Panc1 (cell line): ENCODE results near the gene PLEKHG1. TPM values are rescaled to one million over a fixed set of nuclear protein-coding genes. Genes with fewer than 3 reads are reported as not detected.

Source experiments
- ATAC-seq: fragments of 200-7000 bp; cut with Tn5 transposase; 2 replicates; pipeline ENCODE4 v1.9.1; 2020; ENCODE audit warnings: mild to moderate bottlenecking, moderate library complexity
- BruUV-seq: library from RNA; stranded (reverse); fragments of 400-500 nt; replicated peaks from 2 replicates; lab custom pipeline; 2021; lab: Mats Ljungman, UMichigan
- CTCF ChIA-PET: fragments of 300-600 bp; sonication (Branson Sonifier 250); formaldehyde crosslinking; loops from one replicate; lab custom pipeline; 2022; ENCODE audit warnings: antibody characterized with exemption; lab: Charles Lee
- POLR2A ChIA-PET: fragments of 300-600 bp; sonication (Branson Sonifier 250); formaldehyde crosslinking; loops from one replicate; lab custom pipeline; 2022; ENCODE audit warnings: antibody characterized with exemption; lab: Charles Lee
- DNase-seq: peaks from one replicate; pipeline ENCODE4 v3.0.0-alpha.2; 2010; ENCODE audit warnings: low read depth, low spot score
- H3K27ac ChIP-seq: 2 replicates; pipeline ENCODE4 v1.5.1; 2011; ENCODE audit warnings: mild to moderate bottlenecking, low read length, inconsistent platforms
- H3K27me3 ChIP-seq: fragments of 200-500 bp; sonication (Bioruptor generic); 2 replicates; pipeline ENCODE4 v1.6.0; 2014; ENCODE audit warnings: low read length, inconsistent platforms; ENCODE audit not compliant: control insufficient read depth, insufficient read depth
- H3K36me3 ChIP-seq: fragments of 200-500 bp; sonication (Bioruptor generic); 2 replicates; pipeline ENCODE4 v1.5.1; 2014; ENCODE audit warnings: inconsistent platforms, mild to moderate bottlenecking, low read length, moderate library complexity; ENCODE audit not compliant: control insufficient read depth, insufficient read depth
- H3K4me1 ChIP-seq: 2 replicates; pipeline ENCODE4 v1.5.1; 2011; ENCODE audit warnings: inconsistent platforms, mild to moderate bottlenecking, low read length, moderate library complexity; ENCODE audit not compliant: control insufficient read depth, insufficient read depth
- H3K4me3 ChIP-seq, 2 experiments: 2 replicates each; pipeline ENCODE4 v1.5.1; 2011 to 2012; ENCODE audit warnings: low read depth in 2 of 2, low read length in 2 of 2, mild to moderate bottlenecking in 2 of 2, inconsistent platforms in 1 of 2, moderate library complexity in 1 of 2
- H3K9me3 ChIP-seq: fragments of 200-500 bp; sonication (Bioruptor generic); 2 replicates; pipeline ENCODE4 v1.5.1; 2014; ENCODE audit warnings: low read depth, mild to moderate bottlenecking, inconsistent platforms, low read length, moderate library complexity; ENCODE audit not compliant: control insufficient read depth, insufficient read depth
- POLR2AphosphoS5 ChIP-seq: IDR thresholded peaks from 2 replicates; pipeline ENCODE4 v1.6.1; 2012; ENCODE audit warnings: mild to moderate bottlenecking, low read depth, low read length, moderate library complexity
- SIN3A ChIP-seq: IDR thresholded peaks from 2 replicates; pipeline ENCODE4 v1.6.1; 2012; ENCODE audit warnings: low read depth, mild to moderate bottlenecking, low read length, moderate library complexity, borderline replicate concordance; ENCODE audit not compliant: insufficient read depth
- TCF7L2 ChIP-seq: IDR thresholded peaks from 2 replicates; pipeline ENCODE4 v1.6.1; 2011; ENCODE audit warnings: mild to moderate bottlenecking, low read depth, low read length, inconsistent platforms
- in situ Hi-C: cut with HindIII; loops from 2 replicates; pipeline ENCODE4 v1.10.0; 2016; ENCODE audit warnings: low sequenced_read_pairs, low pct_unique_long_range_greater_than_20kb
- intact Hi-C: fragments of 100-400 bp; cut with micrococcal nuclease; formaldehyde crosslinking; loops from one replicate; pipeline ENCODE4 v1.10.0; 2022; ENCODE audit not compliant: unreplicated experiment
- total RNA-seq: library from RNA; stranded (reverse); gene quantifications from one replicate; pipeline ENCODE4 v1.2.1, GENCODE V29; 2021; ENCODE audit not compliant: unreplicated experiment
- TF ChIP-seq, protein P1 (sequence below): fragments of 450-650 bp; IDR thresholded peaks from 2 replicates; pipeline ENCODE4 v1.5.1; 2017; ENCODE audit warnings: mild to moderate bottlenecking
- TF ChIP-seq, protein P2 (sequence below), 2 experiments: IDR thresholded peaks; 2 replicates each; pipeline ENCODE4 v1.6.1; 2011 to 2012; ENCODE audit warnings: low read depth in 2 of 2, control low read depth in 1 of 2, low read length in 1 of 2, mild to moderate bottlenecking in 1 of 2, moderate library complexity in 1 of 2; ENCODE audit not compliant: insufficient read depth in 1 of 2

PLEKHG1 gene
- total RNA-seq, 1 experiment from 2014 or later = 4.0 TPM

DNA sequence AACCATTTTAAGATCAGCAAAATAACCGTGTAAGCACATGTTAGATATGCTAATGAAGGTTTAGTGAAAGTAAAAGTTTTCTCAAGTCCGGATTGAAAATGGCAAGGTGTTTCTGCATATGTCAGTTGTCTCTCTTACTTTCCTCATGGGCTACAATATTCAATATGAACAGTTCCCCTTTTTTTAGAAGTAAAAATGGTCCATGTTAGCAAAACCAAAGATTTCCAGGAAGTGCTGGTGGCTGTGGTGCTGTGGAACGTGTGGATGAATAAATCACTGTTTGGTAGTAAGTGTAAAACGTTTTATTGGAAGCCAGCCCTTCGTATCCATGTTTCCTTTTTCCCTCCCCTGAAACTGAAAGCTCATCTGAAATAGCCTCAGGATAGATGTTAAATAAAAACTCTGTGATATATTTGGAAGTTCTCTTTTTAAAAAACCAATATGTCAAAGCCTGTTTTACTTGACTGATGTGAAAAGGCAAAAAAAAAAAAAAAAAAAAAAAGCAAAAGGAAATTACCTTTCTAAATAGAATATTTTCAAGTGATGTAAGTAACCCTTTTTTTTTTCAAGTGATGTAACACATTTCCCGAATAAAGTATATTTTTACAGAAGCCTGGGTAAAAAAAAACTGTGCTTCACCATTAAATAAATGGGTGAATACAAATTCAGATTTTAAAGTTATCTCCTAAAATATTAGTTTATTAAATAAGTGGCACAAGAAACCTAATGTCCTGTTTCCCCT is 41.9 kb downstream of the PLEKHG1 start:
- ChIA-PET CTCF (no interaction called here), POLR2A (no interaction called here)
- no peak for DNase-seq

DNA sequence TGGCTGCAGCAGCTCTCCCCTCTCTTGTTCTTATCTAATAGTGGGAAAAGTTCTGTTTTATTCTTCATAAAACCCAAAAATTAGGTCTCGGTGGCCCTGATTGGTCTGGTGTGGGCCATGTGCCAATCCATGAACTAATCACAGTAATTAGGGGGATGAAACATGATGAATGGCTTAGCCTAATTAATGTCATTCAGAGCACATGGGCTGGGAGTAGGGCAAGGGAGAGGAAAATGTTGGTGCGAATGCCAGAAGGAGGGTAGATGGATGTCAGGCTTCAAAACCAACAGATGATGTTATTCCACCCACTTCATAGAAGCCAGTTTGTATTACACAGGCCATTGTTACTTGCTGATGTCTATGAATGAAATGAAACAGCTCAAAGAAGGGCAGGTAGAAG is 46.5 kb downstream of the PLEKHG1 start:
- H3K27me3 ChIP-seq = peaks cover 5% of the 10 kb centered on the region
- no peak for DNase-seq
- no TSS peak for BruUV-seq
- no peak overlapping the region for H3K4me3 ChIP-seq
- in situ Hi-C loops (no loop called here), intact Hi-C loops (no loop called here)
- TF ChIP-seq, protein P1, sequence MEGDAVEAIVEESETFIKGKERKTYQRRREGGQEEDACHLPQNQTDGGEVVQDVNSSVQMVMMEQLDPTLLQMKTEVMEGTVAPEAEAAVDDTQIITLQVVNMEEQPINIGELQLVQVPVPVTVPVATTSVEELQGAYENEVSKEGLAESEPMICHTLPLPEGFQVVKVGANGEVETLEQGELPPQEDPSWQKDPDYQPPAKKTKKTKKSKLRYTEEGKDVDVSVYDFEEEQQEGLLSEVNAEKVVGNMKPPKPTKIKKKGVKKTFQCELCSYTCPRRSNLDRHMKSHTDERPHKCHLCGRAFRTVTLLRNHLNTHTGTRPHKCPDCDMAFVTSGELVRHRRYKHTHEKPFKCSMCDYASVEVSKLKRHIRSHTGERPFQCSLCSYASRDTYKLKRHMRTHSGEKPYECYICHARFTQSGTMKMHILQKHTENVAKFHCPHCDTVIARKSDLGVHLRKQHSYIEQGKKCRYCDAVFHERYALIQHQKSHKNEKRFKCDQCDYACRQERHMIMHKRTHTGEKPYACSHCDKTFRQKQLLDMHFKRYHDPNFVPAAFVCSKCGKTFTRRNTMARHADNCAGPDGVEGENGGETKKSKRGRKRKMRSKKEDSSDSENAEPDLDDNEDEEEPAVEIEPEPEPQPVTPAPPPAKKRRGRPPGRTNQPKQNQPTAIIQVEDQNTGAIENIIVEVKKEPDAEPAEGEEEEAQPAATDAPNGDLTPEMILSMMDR = no peak
- TF ChIP-seq POLR2AphosphoS5 (no peak), TCF7L2 (no peak), SIN3A (no peak)
- TF ChIP-seq, protein P2, sequence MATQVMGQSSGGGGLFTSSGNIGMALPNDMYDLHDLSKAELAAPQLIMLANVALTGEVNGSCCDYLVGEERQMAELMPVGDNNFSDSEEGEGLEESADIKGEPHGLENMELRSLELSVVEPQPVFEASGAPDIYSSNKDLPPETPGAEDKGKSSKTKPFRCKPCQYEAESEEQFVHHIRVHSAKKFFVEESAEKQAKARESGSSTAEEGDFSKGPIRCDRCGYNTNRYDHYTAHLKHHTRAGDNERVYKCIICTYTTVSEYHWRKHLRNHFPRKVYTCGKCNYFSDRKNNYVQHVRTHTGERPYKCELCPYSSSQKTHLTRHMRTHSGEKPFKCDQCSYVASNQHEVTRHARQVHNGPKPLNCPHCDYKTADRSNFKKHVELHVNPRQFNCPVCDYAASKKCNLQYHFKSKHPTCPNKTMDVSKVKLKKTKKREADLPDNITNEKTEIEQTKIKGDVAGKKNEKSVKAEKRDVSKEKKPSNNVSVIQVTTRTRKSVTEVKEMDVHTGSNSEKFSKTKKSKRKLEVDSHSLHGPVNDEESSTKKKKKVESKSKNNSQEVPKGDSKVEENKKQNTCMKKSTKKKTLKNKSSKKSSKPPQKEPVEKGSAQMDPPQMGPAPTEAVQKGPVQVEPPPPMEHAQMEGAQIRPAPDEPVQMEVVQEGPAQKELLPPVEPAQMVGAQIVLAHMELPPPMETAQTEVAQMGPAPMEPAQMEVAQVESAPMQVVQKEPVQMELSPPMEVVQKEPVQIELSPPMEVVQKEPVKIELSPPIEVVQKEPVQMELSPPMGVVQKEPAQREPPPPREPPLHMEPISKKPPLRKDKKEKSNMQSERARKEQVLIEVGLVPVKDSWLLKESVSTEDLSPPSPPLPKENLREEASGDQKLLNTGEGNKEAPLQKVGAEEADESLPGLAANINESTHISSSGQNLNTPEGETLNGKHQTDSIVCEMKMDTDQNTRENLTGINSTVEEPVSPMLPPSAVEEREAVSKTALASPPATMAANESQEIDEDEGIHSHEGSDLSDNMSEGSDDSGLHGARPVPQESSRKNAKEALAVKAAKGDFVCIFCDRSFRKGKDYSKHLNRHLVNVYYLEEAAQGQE (IDR thresholded peaks at IDR 0.05; ENCODE audit: insufficient read depth in 1 of 2, low read depth in 2 of 2, low read length in 1 of 2) = no peak
- H3K36me3 ChIP-seq = no peaks in the 10 kb centered on the region; the same call in 1 of the 2 replicates
- ChIA-PET POLR2A (no interaction called here), CTCF (no interaction called here)
- H3K9me3 ChIP-seq = no peaks in the 10 kb centered on the region
- no peak overlapping the region for H3K27ac ChIP-seq
- H3K4me1 ChIP-seq = no peaks in the 10 kb centered on the region
- ATAC-seq = no peak

More for the DNA sequence above, 41.9 kb downstream of the PLEKHG1 start:
- TF ChIP-seq, protein P1 = no peak
- TF ChIP-seq POLR2AphosphoS5 = no peak
- TF ChIP-seq TCF7L2 = no peak
- TF ChIP-seq SIN3A = no peak
- TF ChIP-seq, protein P2 (IDR thresholded peaks at IDR 0.05; ENCODE audit: insufficient read depth in 1 of 2, low read depth in 2 of 2, low read length in 1 of 2) = no peak
- ATAC-seq = no peak
- Histone ChIP-seq H3K9me3 (no peaks in the 10 kb centered on the region), H3K36me3 (no peaks in the 10 kb centered on the region; the same call in 1 of the 2 replicates), H3K27me3 (peaks cover 8% of the 10 kb centered on the region), H3K4me3 (no peak overlapping the region), H3K4me1 (no peaks in the 10 kb centered on the region), H3K27ac (no peak overlapping the region)
- in situ Hi-C loops (no loop called here), intact Hi-C loops (no loop called here)
- BruUV-seq = no TSS peak
